Osteoblast (primary cell): ENCODE data around the gene KIFAP3. TPM values are rescaled to one million over a fixed set of nuclear protein-coding genes. Genes with fewer than 3 reads are reported as not detected.
"Not testable (repeated sequence)": the region's sequence is repeated elsewhere in the genome, so short reads cannot be mapped to it uniquely, and the experiment has no call there.

Source experiments
- DNase-seq: peaks from one replicate; pipeline ENCODE4 v3.0.0; 2011; ENCODE audit warnings: low spot score, mixed read lengths; ENCODE audit not compliant: insufficient read length; ENCODE audit errors: missing footprints
- H2AFZ ChIP-seq: 2 replicates; pipeline ENCODE4 v1.6.0; 2011; ENCODE audit warnings: mild to moderate bottlenecking, low read length
- H3K27ac ChIP-seq: 2 replicates; pipeline ENCODE4 v1.5.1; 2011; ENCODE audit warnings: mild to moderate bottlenecking, low read depth, low read length, moderate library complexity
- H3K27me3 ChIP-seq: 2 replicates; pipeline ENCODE4 v1.6.0; 2012; ENCODE audit warnings: mild to moderate bottlenecking, control low read depth, inconsistent platforms, low read length, moderate library complexity; ENCODE audit not compliant: insufficient read depth
- H3K36me3 ChIP-seq: 2 replicates; pipeline ENCODE4 v1.5.1; 2011; ENCODE audit warnings: mild to moderate bottlenecking, low read length, control low read depth, moderate library complexity; ENCODE audit not compliant: insufficient read depth
- H3K4me1 ChIP-seq: 2 replicates; pipeline ENCODE4 v1.5.1; 2011; ENCODE audit warnings: mild to moderate bottlenecking, low read length, control low read depth, moderate library complexity; ENCODE audit not compliant: insufficient read depth
- H3K4me2 ChIP-seq: 2 replicates; pipeline ENCODE4 v1.6.0; 2011; ENCODE audit warnings: mild to moderate bottlenecking, low read length; ENCODE audit not compliant: insufficient read depth
- H3K4me3 ChIP-seq: fragments of 200-600 bp; sonication (generic); 3 replicates; pipeline ENCODE4 v1.5.1; 2012; ENCODE audit warnings: mild to moderate bottlenecking, low read length, inconsistent platforms; ENCODE audit not compliant: insufficient read depth
- H3K79me2 ChIP-seq: 2 replicates; pipeline ENCODE4 v1.6.0; 2012; ENCODE audit warnings: mild to moderate bottlenecking, low read length, control low read depth, inconsistent platforms; ENCODE audit not compliant: insufficient read depth
- H3K9me3 ChIP-seq: 2 replicates; pipeline ENCODE4 v1.5.1; 2011; ENCODE audit warnings: low read depth, low read length, control low read depth
- H4K20me1 ChIP-seq: 2 replicates; pipeline ENCODE4 v1.6.0; 2012; ENCODE audit warnings: mild to moderate bottlenecking, low read length, control low read depth; ENCODE audit not compliant: insufficient read depth
- total RNA-seq: library from RNA; depleted of rRNA; stranded (reverse); fragments of >200 nt; gene quantifications from 2 replicates; pipeline ENCODE4 v1.2.3, GENCODE V29; 2012
- TF ChIP-seq, protein P1 (sequence below): IDR thresholded peaks from 2 replicates; pipeline ENCODE4 v1.5.1; 2011; ENCODE audit warnings: mild to moderate bottlenecking, low read depth, low read length, moderate library complexity; ENCODE audit errors: extremely low read depth

Gene KIFAP3
- total RNA-seq, 1 donor = 44.9 TPM

DNA sequence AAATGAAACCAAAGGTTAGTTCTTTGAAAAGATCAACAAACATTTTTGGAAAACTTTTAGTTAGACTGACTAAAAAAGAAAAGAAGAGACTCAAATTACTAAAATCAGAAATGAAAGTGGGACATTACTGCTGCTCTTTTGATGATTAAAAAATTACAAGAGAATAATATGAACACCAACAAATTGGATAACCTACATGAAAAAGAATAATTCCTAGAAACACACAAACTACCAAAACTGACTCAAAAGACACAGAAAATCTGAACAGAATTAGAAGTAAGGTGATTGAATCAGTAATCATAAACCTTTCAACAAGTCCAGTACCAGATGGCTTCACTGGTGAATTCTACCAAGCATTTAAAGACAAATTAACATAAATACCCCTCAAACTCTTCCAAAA is 5.6 kb downstream of the KIFAP3 start:
- H3K4me1 ChIP-seq = peaks cover 5% of the 10 kb centered on the region
- H2AFZ ChIP-seq = no peak overlapping the region
- H4K20me1 ChIP-seq = no peaks in the 10 kb centered on the region
- peak overlapping the region; percentile 54 for H3K4me2 ChIP-seq
- no peaks in the 10 kb centered on the region for H3K9me3 ChIP-seq
- H3K79me2 ChIP-seq = peaks cover 50% of the 10 kb centered on the region
- H3K36me3 ChIP-seq = no peaks in the 10 kb centered on the region
- TF ChIP-seq, protein P1, sequence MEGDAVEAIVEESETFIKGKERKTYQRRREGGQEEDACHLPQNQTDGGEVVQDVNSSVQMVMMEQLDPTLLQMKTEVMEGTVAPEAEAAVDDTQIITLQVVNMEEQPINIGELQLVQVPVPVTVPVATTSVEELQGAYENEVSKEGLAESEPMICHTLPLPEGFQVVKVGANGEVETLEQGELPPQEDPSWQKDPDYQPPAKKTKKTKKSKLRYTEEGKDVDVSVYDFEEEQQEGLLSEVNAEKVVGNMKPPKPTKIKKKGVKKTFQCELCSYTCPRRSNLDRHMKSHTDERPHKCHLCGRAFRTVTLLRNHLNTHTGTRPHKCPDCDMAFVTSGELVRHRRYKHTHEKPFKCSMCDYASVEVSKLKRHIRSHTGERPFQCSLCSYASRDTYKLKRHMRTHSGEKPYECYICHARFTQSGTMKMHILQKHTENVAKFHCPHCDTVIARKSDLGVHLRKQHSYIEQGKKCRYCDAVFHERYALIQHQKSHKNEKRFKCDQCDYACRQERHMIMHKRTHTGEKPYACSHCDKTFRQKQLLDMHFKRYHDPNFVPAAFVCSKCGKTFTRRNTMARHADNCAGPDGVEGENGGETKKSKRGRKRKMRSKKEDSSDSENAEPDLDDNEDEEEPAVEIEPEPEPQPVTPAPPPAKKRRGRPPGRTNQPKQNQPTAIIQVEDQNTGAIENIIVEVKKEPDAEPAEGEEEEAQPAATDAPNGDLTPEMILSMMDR = no peak
- peak overlapping the region; percentile 18 for H3K4me3 ChIP-seq
- no peak overlapping the region for H3K27ac ChIP-seq
- DNase-seq = no peak
- H3K27me3 ChIP-seq = no peaks in the 10 kb centered on the region

DNA sequence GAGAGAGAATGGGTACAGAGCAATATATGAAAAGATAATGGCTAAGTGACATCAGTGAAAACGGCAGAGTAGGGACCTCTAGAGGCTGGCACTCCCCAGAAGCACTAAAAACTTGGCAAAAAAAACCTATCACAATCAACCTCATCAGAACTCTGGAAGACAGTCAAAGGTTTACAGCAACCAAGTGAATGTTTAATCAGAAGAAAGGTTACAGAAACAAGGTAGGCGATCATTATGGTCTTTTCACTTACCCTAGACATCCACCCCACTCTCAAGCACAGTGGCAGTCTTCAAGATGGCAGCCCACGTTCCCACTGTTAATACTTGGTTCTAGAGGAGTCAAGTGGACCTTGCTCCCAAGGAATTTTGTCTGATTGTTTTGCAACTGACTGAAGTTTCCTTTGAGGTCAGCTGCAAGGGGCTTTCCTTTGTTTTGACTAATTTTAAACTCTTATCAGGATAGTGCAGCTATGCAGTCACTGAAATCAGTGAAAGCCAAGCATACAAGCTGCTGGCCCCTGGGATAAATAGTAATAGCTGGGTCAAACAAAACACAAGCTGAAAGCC is 7.2 kb downstream of the KIFAP3 start:
- Histone ChIP-seq H2AFZ (no peak overlapping the region), H3K9me3 (no peaks in the 10 kb centered on the region), H3K4me3 (no peak overlapping the region), H3K27ac (no peak overlapping the region), H3K79me2 (peaks cover 39% of the 10 kb centered on the region), H3K36me3 (no peaks in the 10 kb centered on the region), H3K27me3 (no peaks in the 10 kb centered on the region), H4K20me1 (no peaks in the 10 kb centered on the region), H3K4me1 (no peaks in the 10 kb centered on the region), H3K4me2 (no peak overlapping the region)
- TF ChIP-seq, protein P1 = no peak
- DNase-seq = no peak

DNA sequence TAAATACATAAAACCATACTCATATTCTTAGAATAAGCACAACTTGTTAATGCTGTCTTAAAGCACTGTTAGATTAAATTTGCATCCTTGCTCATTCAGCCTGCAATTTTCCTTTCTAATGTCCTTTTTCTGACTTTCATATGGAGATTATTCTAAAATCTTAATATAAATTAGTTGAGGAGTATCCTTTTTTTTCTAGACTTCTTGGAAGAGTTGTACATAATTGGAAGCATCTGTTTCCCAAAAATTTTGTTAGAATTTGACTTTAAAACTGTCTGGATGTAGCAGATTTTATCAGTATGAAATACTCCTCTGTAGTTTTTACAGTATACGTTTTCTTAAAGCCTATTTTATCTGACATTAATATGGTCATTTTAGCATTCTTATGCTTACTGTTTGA is 9.7 kb downstream of the KIFAP3 start:
- H3K36me3 ChIP-seq = no peaks in the 10 kb centered on the region
- H3K4me1 ChIP-seq = no peaks in the 10 kb centered on the region
- no peaks in the 10 kb centered on the region for H3K27me3 ChIP-seq
- no peak for DNase-seq
- H3K4me3 ChIP-seq = no peak overlapping the region
- H3K79me2 ChIP-seq = peaks cover 14% of the 10 kb centered on the region
- TF ChIP-seq, protein P1 = no peak
- no peaks in the 10 kb centered on the region for H4K20me1 ChIP-seq
- no peak overlapping the region for H3K27ac ChIP-seq
- H2AFZ ChIP-seq = no peak overlapping the region
- H3K4me2 ChIP-seq = no peak overlapping the region
- no peaks in the 10 kb centered on the region for H3K9me3 ChIP-seq

DNA sequence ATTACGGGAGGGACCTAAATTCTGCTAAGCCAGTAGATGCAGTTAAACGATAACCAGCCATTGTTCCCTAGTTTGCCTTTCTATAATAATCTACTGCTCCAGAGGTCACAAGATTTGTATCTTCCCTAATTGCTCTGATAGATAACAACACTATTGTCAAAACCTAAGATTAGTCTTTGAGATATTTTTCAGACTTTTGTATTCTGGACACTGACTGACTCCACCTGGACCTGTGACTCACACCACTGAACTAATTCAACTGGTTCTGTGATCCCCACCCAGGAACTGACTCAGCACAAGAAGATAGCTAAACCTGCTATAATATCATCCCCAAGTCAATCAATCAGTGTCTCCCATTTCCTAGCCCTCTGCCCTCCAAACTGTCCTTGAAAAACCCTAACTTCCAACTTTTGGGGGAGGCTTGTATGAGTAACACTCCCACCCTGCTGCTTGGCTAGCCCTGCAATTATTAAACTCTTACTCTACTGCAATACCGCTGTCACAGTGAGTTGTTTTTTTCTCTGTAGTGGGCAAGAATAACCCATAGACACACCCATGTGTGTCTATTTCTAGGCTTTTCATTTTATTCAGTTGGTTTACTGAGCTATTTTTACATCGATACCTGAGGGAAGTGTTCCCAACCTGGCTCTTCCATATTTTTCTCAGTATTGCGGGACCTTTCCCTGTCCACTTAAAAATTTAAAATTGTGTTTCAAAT is 11.2 kb downstream of the KIFAP3 start:
- DNase-seq = no peak
- H4K20me1 ChIP-seq = no peaks in the 10 kb centered on the region
- H3K27ac ChIP-seq = no peak overlapping the region
- no peak overlapping the region for H3K4me3 ChIP-seq
- TF ChIP-seq, protein P1 = no peak
- no peak overlapping the region for H3K4me2 ChIP-seq
- no peaks in the 10 kb centered on the region for H3K36me3 ChIP-seq
- no peaks in the 10 kb centered on the region for H3K4me1 ChIP-seq
- H3K79me2 ChIP-seq = peaks cover 10% of the 10 kb centered on the region
- H2AFZ ChIP-seq = no peak overlapping the region
- H3K9me3 ChIP-seq = no peaks in the 10 kb centered on the region
- H3K27me3 ChIP-seq = no peaks in the 10 kb centered on the region

DNA sequence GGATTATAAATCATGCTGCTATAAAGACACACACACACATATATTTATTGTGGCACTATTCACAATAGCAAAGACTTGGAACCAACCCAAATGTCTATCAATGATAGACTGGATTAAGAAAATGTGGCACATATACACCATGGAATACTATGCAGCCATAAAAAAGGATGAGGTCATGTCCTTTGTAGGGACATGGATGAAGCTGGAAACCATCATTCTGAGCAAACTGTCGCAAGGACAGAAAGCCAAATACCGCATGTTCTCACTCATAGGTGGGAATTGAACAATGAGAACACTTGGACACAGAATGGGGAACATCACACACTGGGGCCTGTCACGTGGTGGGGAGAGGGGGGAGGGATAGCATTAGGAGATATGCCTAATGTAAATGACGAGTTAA is 12.8 kb downstream of the KIFAP3 start:
- H3K4me1 ChIP-seq, H3K9me3 ChIP-seq, H4K20me1 ChIP-seq, H3K4me3 ChIP-seq, DNase-seq, H3K79me2 ChIP-seq, H3K27ac ChIP-seq, H2AFZ ChIP-seq, H3K36me3 ChIP-seq, H3K4me2 ChIP-seq, H3K27me3 ChIP-seq: not testable (repeated sequence)

DNA sequence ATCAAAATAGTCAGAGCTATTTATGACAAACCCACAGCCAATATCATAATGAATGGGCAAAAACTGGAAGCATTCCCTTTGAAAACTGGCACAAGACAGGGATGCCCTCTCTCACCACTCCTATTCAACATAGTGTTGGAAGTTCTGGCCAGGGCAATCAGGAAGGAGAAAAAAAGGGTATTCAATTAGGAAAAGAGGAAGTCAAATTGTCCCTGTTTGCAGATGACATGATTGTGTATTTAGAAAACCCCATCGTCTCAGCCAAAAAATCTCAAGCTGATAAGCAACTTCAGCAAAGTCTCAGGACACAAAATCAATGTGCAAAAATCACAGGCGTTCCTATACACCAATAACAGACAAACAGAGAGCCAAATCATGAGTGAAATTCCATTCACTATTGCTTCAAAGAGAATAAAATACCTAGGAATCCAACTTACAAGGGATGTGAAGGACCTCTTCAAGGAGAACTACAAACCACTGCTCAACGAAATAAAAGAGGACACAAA is 14.4 kb downstream of the KIFAP3 start:
- H2AFZ ChIP-seq, H3K27ac ChIP-seq, H3K9me3 ChIP-seq, H3K36me3 ChIP-seq, DNase-seq, H3K4me3 ChIP-seq, H3K27me3 ChIP-seq, H3K4me1 ChIP-seq, H3K79me2 ChIP-seq, H4K20me1 ChIP-seq, H3K4me2 ChIP-seq: not testable (repeated sequence)
